ENCODE data around the gene NVL. TPM values are rescaled to one million over a fixed set of nuclear protein-coding genes. Genes with fewer than 3 reads are reported as not detected.

NVL gene
- total and polyA plus RNA-seq, 2 of the 4 experiments (the other 2 are of a cell fraction): 16.5 to 18.4 TPM

- no peak overlapping the region for H3K4me3 ChIP-seq (ENCODE audit: insufficient read depth, low read depth, low read length)
- no peak overlapping the region for H2AK9ac ChIP-seq (replicated peaks; ENCODE audit: low read depth, low read length, poor library complexity)
- peaks cover 9% of the 10 kb centered on the region; the same call in 1 of the 2 replicates for H3K9me1 ChIP-seq (ENCODE audit: insufficient read depth, low read length)
- ChIA-PET POLR2A (ENCODE audit: unreplicated experiment) (interaction anchor here (0.6 kb wide), 1 partner anchor 137 kb away, joined by 3 read pairs; no protein-coding TSS in a partner anchor), CTCF (interaction anchor here (0.9 kb wide), 2 partner anchors 16 to 19 kb away, joined by 3 read pairs; no protein-coding TSS in a partner anchor)
- H3K18ac ChIP-seq (ENCODE audit: low read depth, low read length): no peak overlapping the region
- no peak overlapping the region for H2BK15ac ChIP-seq (ENCODE audit: low read depth, low read length)
- H3K36me3 ChIP-seq (ENCODE audit: control insufficient read depth, insufficient read depth, low read length): peaks cover 29% of the 10 kb centered on the region
- no TSS peak for BruUV-seq (replicated peaks)
- 0 out of 2 replicates have a peak, but pooled peaks cover 1% of the 10 kb centered on the region for H3K4me1 ChIP-seq (ENCODE audit: control insufficient read depth, insufficient read depth, low read length)
- dilution Hi-C loops (cut with HindIII; ENCODE audit: low sequenced_read_pairs, unreplicated experiment) (no loop called here), in situ Hi-C loops (cut with MboI; ENCODE audit: low sequenced_read_pairs) (no loop called here), intact Hi-C loops (cut with micrococcal nuclease) (no loop called here)
- no peak overlapping the region for H4K5ac ChIP-seq (ENCODE audit: low read depth, low read length)
- 0 out of 2 replicates have a peak, but pooled peaks cover 2% of the 10 kb centered on the region for H4K20me1 ChIP-seq (ENCODE audit: insufficient read depth, low read length)
- no peak overlapping the region for H3K56ac ChIP-seq (ENCODE audit: extremely low read depth, insufficient read depth, low read length)
- no peak overlapping the region for H2AFZ ChIP-seq (replicated peaks; ENCODE audit: low read length, poor library complexity)
- no peak overlapping the region for H4K91ac ChIP-seq (ENCODE audit: insufficient read depth, low read depth, low read length)
- H2BK5ac ChIP-seq (ENCODE audit: low read depth, low read length, poor library complexity, severe bottlenecking): no peak overlapping the region
- no CpG with 5 or more reads among the region's 2 CpGs for whole genome bisulfite sequencing, 2 experiments (ENCODE audit: extremely low coverage in 2 of 2, insufficient read length in 1 of 2)
- no peaks in the 10 kb centered on the region for H3K27me3 ChIP-seq (ENCODE audit: control insufficient read depth, insufficient read depth, low read length)
- H3K4me2 ChIP-seq (ENCODE audit: low read depth, low read length): no peak overlapping the region
- H3K14ac ChIP-seq (replicated peaks; ENCODE audit: low read depth, low read length): no peak overlapping the region
- no peak overlapping the region for H2BK120ac ChIP-seq (ENCODE audit: low read depth, low read length)
- no peak overlapping the region for H3K9ac ChIP-seq (ENCODE audit: low read depth, low read length)
- no peak overlapping the region for H3K27ac ChIP-seq (ENCODE audit: insufficient read depth, low read length)
- H3K4ac ChIP-seq (ENCODE audit: low read depth, low read length): no peak overlapping the region
- no peaks in the 10 kb centered on the region for H3K9me3 ChIP-seq (ENCODE audit: control insufficient read depth, insufficient read depth, low read length)
- H2BK20ac ChIP-seq (ENCODE audit: low read depth, low read length): no peak overlapping the region
- DNase-seq (peak; percentile 98), ATAC-seq (ENCODE audit: low read depth) (peak; percentile 97)
- peaks cover 8 to 13% of the 10 kb centered on the region in 2 experiments; a peak in 3 of 4 replicates for H3K79me1 ChIP-seq (ENCODE audit: low read depth in 1 of 2, low read length in 2 of 2)
- no peak overlapping the region for H2AK5ac ChIP-seq (ENCODE audit: low read depth, low read length)
- no peak overlapping the region for H3K23ac ChIP-seq (ENCODE audit: low read depth, low read length)
- no peak overlapping the region for H4K8ac ChIP-seq (ENCODE audit: low read depth in 2 of 2, low read length in 2 of 2)
- TF ChIP-seq RAD21 (IDR thresholded peaks at IDR 0.05; ENCODE audit: low read length) (peak; percentile 14; the same call in 1 of the 2 replicates), MAFK (IDR thresholded peaks at IDR 0.05; ENCODE audit: low read depth, low read length) (no peak), FOS (IDR thresholded peaks at IDR 0.05; ENCODE audit: low read depth, low read length) (peak; percentile 93), CEBPB (IDR thresholded peaks at IDR 0.05; ENCODE audit: low read depth, low read length) (peak; percentile 58), SMC3 (IDR thresholded peaks at IDR 0.05; ENCODE audit: low read depth, low read length) (no peak), MXI1 (IDR thresholded peaks at IDR 0.05; ENCODE audit: borderline replicate concordance, low read depth, low read length) (no peak), RCOR1 (IDR thresholded peaks at IDR 0.05; ENCODE audit: insufficient replicate concordance, low read length) (peak; percentile 26)
Measured at GRCh38 chr1:224300346-224300745, 29.6 kb downstream of the NVL start.

Measured in IMR-90 (cell line).